Mesenchymal stem cell (in vitro differentiated cells and primary cell): ENCODE measurements around the gene FOXP1.

ENCODE experiments used
- DNase-seq: peaks from one replicate; pipeline ENCODE4 v3.0.0-alpha.2; 2013
- H2AFZ ChIP-seq: one replicate; pipeline ENCODE4 v1.6.1; 2013; ENCODE audit warnings: low read depth, mild to moderate bottlenecking, control low read depth, inconsistent platforms, low read length, moderate library complexity
- H2AK5ac ChIP-seq: 2 replicates; pipeline ENCODE4 v1.6.1; 2013; ENCODE audit warnings: low read length, moderate library complexity, mild to moderate bottlenecking, inconsistent platforms; ENCODE audit not compliant: severe bottlenecking
- H2BK120ac ChIP-seq: one replicate; pipeline ENCODE4 v1.6.1; 2013; ENCODE audit warnings: low read depth, mild to moderate bottlenecking, inconsistent platforms, low read length, moderate library complexity
- H2BK12ac ChIP-seq, 2 experiments: one replicate each; pipeline ENCODE4 v1.6.1; 2013; ENCODE audit warnings: inconsistent platforms in 2 of 2, low read length in 2 of 2, mild to moderate bottlenecking in 2 of 2, moderate library complexity in 2 of 2, control low read depth in 1 of 2
- H2BK15ac ChIP-seq: one replicate; pipeline ENCODE4 v1.6.1; 2013; ENCODE audit warnings: mild to moderate bottlenecking, low read depth, inconsistent platforms; ENCODE audit not compliant: poor library complexity, severe bottlenecking
- H2BK5ac ChIP-seq: 2 replicates; pipeline ENCODE4 v1.6.1; 2013; ENCODE audit warnings: low read depth, mild to moderate bottlenecking, low read length, control low read depth, inconsistent platforms; ENCODE audit not compliant: poor library complexity, severe bottlenecking
- H3K14ac ChIP-seq, 2 experiments: one replicate each; pipeline ENCODE4 v1.6.1; 2013; ENCODE audit warnings: inconsistent platforms in 2 of 2, low read length in 2 of 2, control low read depth in 1 of 2, mild to moderate bottlenecking in 1 of 2, moderate library complexity in 1 of 2
- H3K18ac ChIP-seq, 2 experiments: one replicate each; pipeline ENCODE4 v1.6.1; 2013; ENCODE audit warnings: inconsistent platforms in 2 of 2, low read length in 2 of 2, control low read depth in 1 of 2, low read depth in 1 of 2, mild to moderate bottlenecking in 1 of 2
- H3K23ac ChIP-seq, 2 experiments: one replicate each; pipeline ENCODE4 v1.6.1; 2013; ENCODE audit warnings: inconsistent platforms in 2 of 2, low read length in 2 of 2, mild to moderate bottlenecking in 2 of 2, moderate library complexity in 2 of 2, control low read depth in 1 of 2
- H3K27ac ChIP-seq: 2 replicates; pipeline ENCODE4 v1.5.1; 2013; ENCODE audit warnings: mild to moderate bottlenecking, moderate library complexity, low read length, control low read depth, inconsistent platforms; ENCODE audit not compliant: poor library complexity, severe bottlenecking
- H3K27me3 ChIP-seq, 2 experiments: 2 replicates each; pipeline versions ENCODE4 v1.6.1 to v1.7.0; 2013; ENCODE audit warnings: low read length in 2 of 2, mild to moderate bottlenecking in 2 of 2, moderate library complexity in 2 of 2, control low read depth in 1 of 2, inconsistent platforms in 1 of 2; ENCODE audit not compliant: control insufficient read depth in 1 of 2, insufficient read depth in 1 of 2
- H3K36me3 ChIP-seq, 2 experiments: 2 replicates each; pipeline versions ENCODE4 v1.6.1 to v1.7.0; 2013; ENCODE audit warnings: low read length in 2 of 2, control low read depth in 1 of 2, inconsistent platforms in 1 of 2, low read depth in 1 of 2, mild to moderate bottlenecking in 1 of 2; ENCODE audit not compliant: insufficient read depth in 2 of 2, control insufficient read depth in 1 of 2
- H3K4ac ChIP-seq, 2 experiments: one replicate each; pipeline ENCODE4 v1.6.1; 2013; ENCODE audit warnings: inconsistent platforms in 2 of 2, low read length in 2 of 2, mild to moderate bottlenecking in 2 of 2, moderate library complexity in 2 of 2, control low read depth in 1 of 2, low read depth in 1 of 2
- H3K4me1 ChIP-seq: 2 replicates; pipeline ENCODE4 v1.6.1; 2013; ENCODE audit warnings: low read depth, low read length, control low read depth; ENCODE audit not compliant: control insufficient read depth, insufficient read depth
- H3K4me2 ChIP-seq: 2 replicates; pipeline ENCODE4 v1.6.1; 2013; ENCODE audit warnings: low read length, mild to moderate bottlenecking, inconsistent platforms; ENCODE audit not compliant: poor library complexity, severe bottlenecking
- H3K4me3 ChIP-seq, 2 experiments: 2 replicates each; pipeline versions ENCODE4 v1.5.1 to v1.7.0; 2013; ENCODE audit warnings: low read length in 2 of 2, mild to moderate bottlenecking in 2 of 2, control low read depth in 1 of 2, low read depth in 1 of 2; ENCODE audit not compliant: insufficient read depth in 1 of 2
- H3K79me1 ChIP-seq: replicated peaks from 2 replicates; pipeline ENCODE4 v1.6.1; 2013; ENCODE audit warnings: mild to moderate bottlenecking, control low read depth, low read length, inconsistent platforms; ENCODE audit not compliant: poor library complexity, severe bottlenecking
- H3K9ac ChIP-seq: 2 replicates; pipeline ENCODE4 v1.7.0; 2013; ENCODE audit warnings: mild to moderate bottlenecking, low read length, moderate library complexity
- H3K9me3 ChIP-seq: 2 replicates; pipeline ENCODE4 v1.7.0; 2013; ENCODE audit warnings: mild to moderate bottlenecking, low read length; ENCODE audit not compliant: control insufficient read depth
- H4K8ac ChIP-seq: one replicate; pipeline ENCODE4 v1.6.1; 2013; ENCODE audit warnings: inconsistent platforms, mild to moderate bottlenecking, low read length, moderate library complexity
- H4K91ac ChIP-seq: one replicate; pipeline ENCODE4 v1.6.1; 2013; ENCODE audit warnings: mild to moderate bottlenecking, low read length, inconsistent platforms
- WGBS: methylation state at CpG from one replicate; pipeline ENCODE4 v1.1.7; 2013; ENCODE audit warnings: mixed read lengths; 5-methylcytosine and 5-hydroxymethylcytosine counted together

FOXP1 gene

GRCh38 chr3:71080517-71081083 lies 502.9 kb downstream of the FOXP1 start:
- no peak overlapping the region for H2AK5ac ChIP-seq
- H3K4me2 ChIP-seq: no peak overlapping the region
- H3K18ac ChIP-seq: no peak overlapping the region
- H4K8ac ChIP-seq: no peak overlapping the region
- H3K4me3 ChIP-seq: no peak overlapping the region
- H3K27ac ChIP-seq: no peak overlapping the region
- peaks cover 15% of the 10 kb centered on the region for H3K79me1 ChIP-seq
- H3K14ac ChIP-seq: no peak overlapping the region
- no peak overlapping the region for H2BK5ac ChIP-seq
- no peak overlapping the region for H2BK120ac ChIP-seq
- WGBS: over 99% methylated on average over 4 of the region's 4 CpGs
- no peaks in the 10 kb centered on the region for H3K27me3 ChIP-seq
- H2AFZ ChIP-seq: no peak overlapping the region
- no peaks in the 10 kb centered on the region for H3K4me1 ChIP-seq
- H2BK12ac ChIP-seq: no peak overlapping the region
- DNase-seq: no peak
- H4K91ac ChIP-seq: no peak overlapping the region
- H3K9ac ChIP-seq: no peak overlapping the region
- H3K9me3 ChIP-seq: no peaks in the 10 kb centered on the region
- H3K23ac ChIP-seq: no peak overlapping the region
- peaks cover 0 to 4% of the 10 kb centered on the region in 2 experiments for H3K36me3 ChIP-seq
- no peak overlapping the region for H3K4ac ChIP-seq
- no peak overlapping the region for H2BK15ac ChIP-seq

GRCh38 chr3:71078723-71079525 lies 504.6 kb downstream of the FOXP1 start:
- no peak overlapping the region for H4K8ac ChIP-seq
- peaks cover 0 to 4% of the 10 kb centered on the region in 2 experiments for H3K36me3 ChIP-seq
- WGBS: 90% methylated on average over 7 of the region's 8 CpGs
- H3K9me3 ChIP-seq: no peaks in the 10 kb centered on the region
- H3K4me2 ChIP-seq: no peak overlapping the region
- H2AFZ ChIP-seq: no peak overlapping the region
- H3K4ac ChIP-seq: no peak overlapping the region
- no peak overlapping the region for H3K9ac ChIP-seq
- no peak overlapping the region for H3K14ac ChIP-seq
- DNase-seq: no peak
- peaks cover 13% of the 10 kb centered on the region for H3K79me1 ChIP-seq
- H3K18ac ChIP-seq: no peak overlapping the region
- no peak overlapping the region for H2AK5ac ChIP-seq
- no peak overlapping the region for H3K23ac ChIP-seq
- no peak overlapping the region for H2BK120ac ChIP-seq
- H3K27ac ChIP-seq: no peak overlapping the region
- no peak overlapping the region for H2BK12ac ChIP-seq
- no peak overlapping the region for H2BK5ac ChIP-seq
- no peak overlapping the region for H2BK15ac ChIP-seq
- no peaks in the 10 kb centered on the region for H3K27me3 ChIP-seq
- H3K4me1 ChIP-seq: peaks cover 3% of the 10 kb centered on the region
- no peak overlapping the region for H3K4me3 ChIP-seq
- H4K91ac ChIP-seq: no peak overlapping the region

GRCh38 chr3:71078199-71078598 lies 505.3 kb downstream of the FOXP1 start:
- Histone ChIP-seq H2BK120ac (no peak overlapping the region), H3K9me3 (no peaks in the 10 kb centered on the region), H2BK12ac (no peak overlapping the region), H4K91ac (no peak overlapping the region), H3K4me2 (no peak overlapping the region), H3K4me3 (no peak overlapping the region), H2AK5ac (no peak overlapping the region), H3K4ac (no peak overlapping the region), H3K36me3 (peaks cover 0 to 4% of the 10 kb centered on the region in 2 experiments), H3K18ac (no peak overlapping the region), H2AFZ (no peak overlapping the region), H4K8ac (no peak overlapping the region), H3K27me3 (no peaks in the 10 kb centered on the region), H3K14ac (no peak overlapping the region), H3K27ac (no peak overlapping the region), H3K23ac (no peak overlapping the region), H3K79me1 (peaks cover 17% of the 10 kb centered on the region), H2BK5ac (no peak overlapping the region), H2BK15ac (no peak overlapping the region), H3K9ac (no peak overlapping the region), H3K4me1 (peaks cover 3% of the 10 kb centered on the region)
- DNase-seq: no peak
- WGBS: 83% methylated on average over 1 of the region's 3 CpGs

GRCh38 chr3:71077070-71077469 lies 506.5 kb downstream of the FOXP1 start:
- Histone ChIP-seq H3K9ac (peak overlapping the region; percentile 16), H3K9me3 (no peaks in the 10 kb centered on the region), H2BK120ac (no peak overlapping the region), H2BK15ac (no peak overlapping the region), H4K91ac (no peak overlapping the region), H3K4me1 (peaks cover 3% of the 10 kb centered on the region), H2AK5ac (no peak overlapping the region), H2AFZ (no peak overlapping the region), H3K27ac (no peak overlapping the region), H3K79me1 (peaks cover 15% of the 10 kb centered on the region), H3K36me3 (no peaks in the 10 kb centered on the region), H3K4ac (no peak overlapping the region), H3K27me3 (no peaks in the 10 kb centered on the region), H4K8ac (no peak overlapping the region), H3K14ac (no peak overlapping the region), H2BK12ac (no peak overlapping the region), H3K4me3 (no peak overlapping the region), H3K18ac (no peak overlapping the region), H2BK5ac (no peak overlapping the region), H3K23ac (no peak overlapping the region), H3K4me2 (no peak overlapping the region)
- 72% methylated on average over 3 of the region's 3 CpGs for WGBS
- DNase-seq: no peak
